CD14-positive monocyte (primary cell): ENCODE results near the gene CCDC12. TPM values are rescaled to one million over a fixed set of nuclear protein-coding genes. Genes with fewer than 3 reads are reported as not detected.

Experiments
- DNase-seq, 3 donors: peaks; one replicate each; pipeline ENCODE4 v3.0.0-alpha.2; 2011 to 2022
- H2AFZ ChIP-seq: 2 replicates; pipeline ENCODE4 v1.6.0; 2012; ENCODE audit warnings: mild to moderate bottlenecking, low read depth, low read length, inconsistent platforms; ENCODE audit not compliant: insufficient read depth, poor library complexity, severe bottlenecking
- H3K27ac ChIP-seq, 2 donors: 1 replicate in 1 of 2; 2 replicates in 1 of 2; pipeline ENCODE4 v1.5.1; 2012 to 2013; ENCODE audit warnings: low read length in 2 of 2, control low read depth in 1 of 2, inconsistent platforms in 1 of 2, low read depth in 1 of 2, mild to moderate bottlenecking in 1 of 2
- H3K27me3 ChIP-seq, 2 donors: one replicate each; pipeline versions ENCODE4 v1.6.0 to v1.6.1; 2011 to 2013; ENCODE audit warnings: low read length in 2 of 2; ENCODE audit not compliant: control insufficient read depth in 2 of 2, insufficient read depth in 2 of 2
- H3K36me3 ChIP-seq, 2 donors: replicated peaks in 1 of 2; 1 replicate in 1 of 2; 2 replicates in 1 of 2; pipeline versions ENCODE4 v1.5.1 to v1.6.1; 2012 to 2013; ENCODE audit warnings: low read length in 2 of 2, control low read depth in 1 of 2, inconsistent platforms in 1 of 2, mild to moderate bottlenecking in 1 of 2; ENCODE audit not compliant: insufficient read depth in 2 of 2, control insufficient read depth in 1 of 2
- H3K4me1 ChIP-seq, 2 donors: 1 replicate in 1 of 2; 2 replicates in 1 of 2; pipeline versions ENCODE4 v1.5.1 to v1.6.1; 2012 to 2013; ENCODE audit warnings: low read length in 2 of 2, control low read depth in 1 of 2, inconsistent platforms in 1 of 2, mild to moderate bottlenecking in 1 of 2, moderate library complexity in 1 of 2; ENCODE audit not compliant: insufficient read depth in 2 of 2, control insufficient read depth in 1 of 2
- H3K4me2 ChIP-seq: replicated peaks from 2 replicates; pipeline ENCODE3; 2012; ENCODE audit warnings: low read length, moderate library complexity, mild to moderate bottlenecking; ENCODE audit not compliant: poor library complexity, severe bottlenecking; ENCODE audit errors: extremely low read depth
- H3K4me3 ChIP-seq, 3 experiments: fragments of 200-600 bp in 1 of 3; sonication (generic) in 1 of 3; replicated peaks in 1 of 3; 1 replicate in 2 of 3; 2 replicates in 1 of 3; pipeline ENCODE4 v1.5.1; 2011 to 2013; ENCODE audit warnings: low read length in 3 of 3, mild to moderate bottlenecking in 3 of 3, control low read depth in 2 of 3, low read depth in 2 of 3, inconsistent platforms in 1 of 3, moderate library complexity in 1 of 3
- H3K79me2 ChIP-seq: 2 replicates; pipeline ENCODE4 v1.6.0; 2012; ENCODE audit warnings: mild to moderate bottlenecking, control low read depth, inconsistent platforms, low read length, moderate library complexity; ENCODE audit not compliant: insufficient read depth
- H3K9ac ChIP-seq: 2 replicates; pipeline ENCODE4 v1.6.0; 2017; ENCODE audit warnings: low read length, mild to moderate bottlenecking; ENCODE audit not compliant: insufficient read depth, poor library complexity, severe bottlenecking
- H3K9me3 ChIP-seq, 2 donors: replicated peaks in 1 of 2; 1 replicate in 1 of 2; 2 replicates in 1 of 2; pipeline versions ENCODE4 v1.5.1 to v1.6.1; 2012 to 2013; ENCODE audit warnings: low read length in 2 of 2, control low read depth in 1 of 2; ENCODE audit not compliant: control insufficient read depth in 1 of 2, insufficient read depth in 1 of 2
- H4K20me1 ChIP-seq: 2 replicates; pipeline ENCODE4 v1.6.0; 2012; ENCODE audit warnings: mild to moderate bottlenecking, low read length, control low read depth, moderate library complexity; ENCODE audit not compliant: insufficient read depth
- H3K27ac Mint-ChIP-seq, 7 donors: one replicate each; pipeline ENCODE4 v1.8.0; 2020; ENCODE audit warnings: mild to moderate bottlenecking in 7 of 7, mixed read lengths in 7 of 7, moderate library complexity in 6 of 7, inconsistent platforms in 2 of 7
- H3K27me3 Mint-ChIP-seq, 3 donors: one replicate each; pipeline ENCODE4 v1.8.0; 2021 to 2022; ENCODE audit warnings: low read depth in 3 of 3, mild to moderate bottlenecking in 3 of 3, mixed read lengths in 3 of 3, moderate library complexity in 3 of 3, inconsistent platforms in 1 of 3
- H3K36me3 Mint-ChIP-seq, 2 donors: one replicate each; pipeline ENCODE4 v1.8.0; 2020; ENCODE audit warnings: mixed read lengths in 2 of 2, inconsistent platforms in 1 of 2, mild to moderate bottlenecking in 1 of 2
- H3K4me1 Mint-ChIP-seq: one replicate; pipeline ENCODE4 v1.8.0; 2020; ENCODE audit warnings: mild to moderate bottlenecking, mixed read lengths
- H3K4me3 Mint-ChIP-seq, 2 donors: one replicate each; pipeline ENCODE4 v1.8.0; 2020; ENCODE audit warnings: mild to moderate bottlenecking in 2 of 2, mixed read lengths in 2 of 2, moderate library complexity in 1 of 2
- H3K9me3 Mint-ChIP-seq, 7 donors: one replicate each; pipeline ENCODE4 v1.8.0; 2020 to 2022; ENCODE audit warnings: mixed read lengths in 7 of 7, mild to moderate bottlenecking in 6 of 7, moderate library complexity in 6 of 7, inconsistent platforms in 2 of 7
- CTCF ChIP-seq: fragments of 200-600 bp; IDR thresholded peaks from one replicate; pipeline ENCODE4 v1.8.0; 2022; ENCODE audit warnings: antibody characterized with exemption, mild to moderate bottlenecking
- WGBS: methylation state at CpG from one replicate; pipeline ENCODE4 v1.1.5; 2013; ENCODE audit warnings: missing lambda C conversion rate; ENCODE audit not compliant: insufficient coverage; 5-methylcytosine and 5-hydroxymethylcytosine counted together
- intact Hi-C, 2 donors: fragments of 100-400 bp; cut with micrococcal nuclease; formaldehyde crosslinking; loops; one replicate each; pipeline versions ENCODE4 v1.15.0 to v1.15.1; 2023
- polyA plus RNA-seq, 3 donors: library from polyadenylated mRNA; depleted of rRNA in 1 of 3; unstranded in 2 of 3; stranded (reverse) in 1 of 3; fragments of 300-500 nt in 2 of 3; fragments of >200 nt in 1 of 3; fragmentation: Illumina TruSeq in 2 of 3; gene quantifications; 1 replicate in 2 of 3; 2 replicates in 1 of 3; pipeline ENCODE4 v1.2.3, GENCODE V29; 2012 to 2021

Gene CCDC12
- polyA plus RNA-seq, 3 donors: 50.1 to 70.7 (median 55.8) TPM

GRCh38 chr3:46987743-46988401 is 11.3 kb upstream of the CCDC12 start:
- DNase-seq: peak; percentile 76 to 81 (median 79)
- Histone ChIP-seq H3K4me3 (peak overlapping the region; percentile 47 to 79 (median 55)), H3K79me2 (peaks cover 100% of the 10 kb centered on the region), H4K20me1 (peaks cover 69% of the 10 kb centered on the region), H3K4me2 (peak overlapping the region; percentile 83), H3K9me3 (no peaks in the 10 kb centered on the region), H3K4me1 (peaks cover 86 to 96% of the 10 kb centered on the region in 2 donors), H3K36me3 (peaks cover 26 to 29% of the 10 kb centered on the region in 2 donors), H3K27me3 (no peaks in the 10 kb centered on the region), H3K27ac (peak overlapping the region; percentile 89 to 92), H3K9ac (peak overlapping the region; percentile 69), H2AFZ (peak overlapping the region; percentile 21)
- H3K27ac Mint-ChIP-seq: peak overlapping the region; percentile 93 to 99 (median 96)
- TF ChIP-seq CTCF: no peak
- H3K27me3 Mint-ChIP-seq: peaks cover 0 to 3% (median 2%) of the 10 kb centered on the region in 3 donors
- H3K4me3 Mint-ChIP-seq: peak overlapping the region; percentile 80 to 90
- H3K9me3 Mint-ChIP-seq: no peaks in the 10 kb centered on the region
- WGBS: 0% methylated on average over 15 of the region's 16 CpGs
- peaks cover 52 to 71% of the 10 kb centered on the region in 2 donors for H3K36me3 Mint-ChIP-seq
- intact Hi-C loops: loop anchor here in 1 of 2 donors (5.0 kb wide), 2 partner anchors 36 to 61 kb away; no protein-coding TSS in a partner anchor
- H3K4me1 Mint-ChIP-seq: peaks cover 87% of the 10 kb centered on the region

- peak overlapping the region; percentile 89 to 92 for H3K27ac ChIP-seq
- intact Hi-C loops: loop anchor here in 1 of 2 donors (5.0 kb wide), 2 partner anchors 35 to 60 kb away; no protein-coding TSS in a partner anchor
- Mint-ChIP-seq H3K4me3 (peak overlapping the region; percentile 80 to 90), H3K4me1 (peaks cover 93% of the 10 kb centered on the region), H3K27ac (peak overlapping the region; percentile 85 to 99 (median 95)), H3K36me3 (peaks cover 47 to 65% of the 10 kb centered on the region in 2 donors), H3K9me3 (no peaks in the 10 kb centered on the region), H3K27me3 (peaks cover 0 to 3% (median 1%) of the 10 kb centered on the region in 3 donors)
- H3K4me1 ChIP-seq: peaks cover 92 to 100% of the 10 kb centered on the region in 2 donors
- H4K20me1 ChIP-seq: peaks cover 69% of the 10 kb centered on the region
- WGBS: 14% methylated on average over 9 of the region's 9 CpGs
- H3K4me2 ChIP-seq: peak overlapping the region; percentile 83
- no peaks in the 10 kb centered on the region for H3K27me3 ChIP-seq
- TF ChIP-seq CTCF: no peak
- H2AFZ ChIP-seq: no peak overlapping the region
- H3K4me3 ChIP-seq: peak overlapping the region; percentile 47 to 79 (median 55)
- H3K36me3 ChIP-seq: peaks cover 21 to 23% of the 10 kb centered on the region in 2 donors
- peak overlapping the region; percentile 69 for H3K9ac ChIP-seq
- DNase-seq: no peak
- peaks cover 100% of the 10 kb centered on the region for H3K79me2 ChIP-seq
- H3K9me3 ChIP-seq: no peaks in the 10 kb centered on the region
Observed at GRCh38 chr3:46987319-46987742, 10.8 kb upstream of the CCDC12 start.
